Stomach (tissue), 4 donors: ENCODE measurements around the gene MRPL53.

Experiments used
- EP300 ChIP-seq: sonication (generic); formaldehyde crosslinking; IDR thresholded peaks from one replicate; pipeline ENCODE4 v1.6.1; 2017; ENCODE audit warnings: antibody characterized with exemption
- POLR2A ChIP-seq, 4 donors: fragments of 450-650 bp; IDR thresholded peaks; one replicate each; pipeline ENCODE4 v1.6.1; 2016; ENCODE audit warnings: antibody characterized with exemption in 4 of 4, control low read depth in 2 of 4, mild to moderate bottlenecking in 1 of 4, moderate library complexity in 1 of 4
- TF ChIP-seq, protein P1 (sequence below), 7 experiments: fragments of 450-650 bp in 4 of 7; fragments of 200-600 bp in 3 of 7; sonication (generic) in 3 of 7; IDR thresholded peaks; one replicate each; pipeline ENCODE4 v1.5.1; 2016 to 2019; ENCODE audit warnings: antibody characterized with exemption in 7 of 7, control low read depth in 2 of 7, mild to moderate bottlenecking in 1 of 7

- TF ChIP-seq, protein P1, sequence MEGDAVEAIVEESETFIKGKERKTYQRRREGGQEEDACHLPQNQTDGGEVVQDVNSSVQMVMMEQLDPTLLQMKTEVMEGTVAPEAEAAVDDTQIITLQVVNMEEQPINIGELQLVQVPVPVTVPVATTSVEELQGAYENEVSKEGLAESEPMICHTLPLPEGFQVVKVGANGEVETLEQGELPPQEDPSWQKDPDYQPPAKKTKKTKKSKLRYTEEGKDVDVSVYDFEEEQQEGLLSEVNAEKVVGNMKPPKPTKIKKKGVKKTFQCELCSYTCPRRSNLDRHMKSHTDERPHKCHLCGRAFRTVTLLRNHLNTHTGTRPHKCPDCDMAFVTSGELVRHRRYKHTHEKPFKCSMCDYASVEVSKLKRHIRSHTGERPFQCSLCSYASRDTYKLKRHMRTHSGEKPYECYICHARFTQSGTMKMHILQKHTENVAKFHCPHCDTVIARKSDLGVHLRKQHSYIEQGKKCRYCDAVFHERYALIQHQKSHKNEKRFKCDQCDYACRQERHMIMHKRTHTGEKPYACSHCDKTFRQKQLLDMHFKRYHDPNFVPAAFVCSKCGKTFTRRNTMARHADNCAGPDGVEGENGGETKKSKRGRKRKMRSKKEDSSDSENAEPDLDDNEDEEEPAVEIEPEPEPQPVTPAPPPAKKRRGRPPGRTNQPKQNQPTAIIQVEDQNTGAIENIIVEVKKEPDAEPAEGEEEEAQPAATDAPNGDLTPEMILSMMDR (IDR thresholded peaks at IDR 0.05), result no peak
- TF ChIP-seq POLR2A (IDR thresholded peaks at IDR 0.05), result no peak
- no peak for TF ChIP-seq EP300
These were observed 981 bp downstream of the MRPL53 start for GRCh38 chr2:74471332-74472065.
